GM21381 (cell line): ENCODE results near the gene WDR76.
"Not testable (repeated sequence)": the region's sequence is repeated elsewhere in the genome, so short reads cannot be mapped to it uniquely, and the experiment has no call there.

Experiments
- ATAC-seq: cut with Tn5 transposase; IDR thresholded peaks from one replicate; pipeline ENCODE4 v1.9.1; 2021; ENCODE audit warnings: mild to moderate bottlenecking, moderate library complexity; ENCODE audit not compliant: unreplicated experiment

Gene WDR76

DNA sequence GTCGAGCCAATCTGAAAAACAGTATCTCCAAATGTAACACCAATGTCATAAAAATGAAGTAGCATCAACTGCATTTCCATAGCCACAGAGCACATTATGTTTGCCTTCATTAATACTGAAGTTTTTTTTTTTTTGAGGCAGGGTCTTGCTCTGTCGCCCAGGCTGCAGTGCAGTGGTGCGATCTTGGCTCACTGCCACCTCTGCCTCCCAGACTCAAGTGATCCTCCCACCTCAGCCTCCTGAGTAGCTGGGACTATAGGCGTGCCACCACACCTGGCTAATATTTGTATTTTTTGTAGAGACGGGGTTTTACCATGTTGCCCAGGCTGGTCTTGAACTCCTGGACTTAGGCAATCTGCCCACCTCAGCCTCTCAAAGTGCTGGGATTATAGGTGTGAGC is 11.7 kb upstream of the WDR76 start:
- not testable (repeated sequence) for ATAC-seq

DNA sequence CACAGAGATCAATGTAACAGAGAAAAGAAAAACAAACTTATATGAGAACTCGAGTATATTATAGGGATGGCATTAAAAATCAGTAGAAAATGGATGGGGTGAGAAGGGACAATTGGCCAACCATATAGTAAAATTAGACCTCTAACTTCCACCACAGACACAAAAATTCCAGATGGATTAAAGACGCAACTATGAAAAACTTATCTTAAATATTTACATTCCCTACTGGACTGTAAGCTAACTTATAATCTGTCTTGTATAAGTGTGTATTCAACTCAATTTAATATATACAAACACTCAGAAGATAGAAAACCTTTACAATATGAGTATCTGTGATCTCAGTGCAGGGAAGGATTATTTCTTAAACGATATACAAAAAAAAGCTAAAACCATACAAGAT is 5.3 kb upstream of the WDR76 start:
- ATAC-seq = no peak

DNA sequence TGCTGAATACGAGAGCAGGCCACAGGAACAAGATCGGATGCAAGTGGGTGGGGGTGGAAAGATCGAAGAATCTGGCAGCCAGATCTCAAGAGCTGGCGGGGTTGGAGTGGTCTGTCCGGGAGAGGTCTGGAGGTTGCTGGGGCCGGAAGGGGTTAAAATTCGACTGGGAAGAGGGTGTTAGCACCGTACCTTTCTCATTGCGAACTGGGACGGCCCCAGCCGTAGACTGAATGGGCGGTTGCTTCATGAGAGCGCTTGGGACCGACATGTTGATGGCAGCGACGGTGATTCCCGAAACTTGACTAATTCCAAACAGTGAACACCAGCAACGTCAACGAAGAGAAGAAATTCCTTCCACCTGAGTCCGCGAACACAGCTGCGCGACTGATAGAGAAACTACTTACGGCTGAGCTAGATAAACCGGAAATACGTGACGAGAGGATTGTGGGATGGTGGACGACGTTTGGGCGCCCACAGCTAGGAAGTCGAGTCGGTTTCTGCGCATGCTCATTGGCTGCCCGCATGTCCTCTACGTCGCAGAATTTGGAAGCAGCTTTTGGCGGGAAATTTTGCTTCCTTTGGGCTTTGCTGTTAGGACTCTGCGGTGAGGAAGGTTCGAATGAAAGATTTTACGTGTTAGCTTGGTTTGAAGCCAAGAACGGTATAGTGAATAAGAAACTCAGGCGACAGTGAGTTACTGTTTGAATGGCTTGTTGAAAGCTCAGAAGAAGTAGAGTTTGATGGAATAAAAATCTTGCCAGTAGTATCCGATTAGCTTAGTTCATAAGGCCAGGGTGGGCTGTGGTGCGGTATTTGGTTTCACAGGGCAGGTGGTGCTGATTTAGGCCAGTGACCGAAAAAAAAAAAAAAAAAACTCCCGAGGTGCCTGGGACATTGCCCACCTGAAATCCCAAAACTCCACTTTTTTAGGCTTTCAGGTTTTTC is 2.2 kb upstream of the WDR76 start, which contains the start of gene MFAP1:
Gene MFAP1 (minus strand): TSS at position 389 of the 945 bp plus-strand sequence. CDS start 121 bp downstream, at position 268.
- ATAC-seq = peak; percentile 71

DNA sequence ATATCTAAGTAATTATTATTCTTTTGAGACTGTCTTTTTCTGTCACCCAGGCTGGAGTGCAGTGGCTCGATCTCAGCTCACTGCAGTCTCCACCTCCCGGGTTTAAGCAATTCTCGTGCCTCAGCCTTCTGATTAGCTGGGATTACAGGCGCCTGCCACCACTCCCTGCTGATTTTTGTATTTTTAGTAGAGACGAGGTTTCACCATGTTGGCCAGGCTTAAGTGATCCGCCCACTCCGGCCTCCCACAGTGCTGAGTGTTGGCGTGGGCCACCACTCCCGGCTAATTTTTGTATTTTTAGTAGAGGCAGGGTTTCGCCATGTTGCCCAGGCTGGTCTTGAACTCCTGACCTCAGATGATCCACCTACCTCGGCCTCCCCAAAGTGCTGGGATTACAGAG is 1.5 kb upstream of the WDR76 start:
- ATAC-seq = not testable (repeated sequence)

DNA sequence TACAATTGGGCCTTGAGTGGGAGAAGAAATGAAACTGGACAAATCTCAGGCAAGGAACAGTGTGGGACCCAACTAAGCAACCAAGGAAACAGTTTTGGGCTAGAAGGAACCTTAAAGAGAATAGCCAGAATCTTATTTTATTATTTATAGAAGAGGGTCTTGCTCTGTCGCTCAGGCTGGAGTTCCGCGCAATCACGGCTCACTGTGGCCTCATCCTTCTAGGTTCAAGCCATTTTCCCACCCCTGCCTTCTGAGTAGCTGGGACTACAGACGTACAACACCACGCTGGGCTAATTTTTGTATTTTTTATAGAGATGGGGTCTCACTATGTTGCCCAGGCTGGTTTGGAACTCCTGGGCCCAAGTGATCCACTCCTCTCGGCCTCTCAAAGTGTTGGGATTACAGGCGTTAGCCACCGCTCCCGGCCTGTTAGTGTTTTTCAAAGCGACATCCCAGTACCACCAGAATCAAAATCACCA is 734 bp upstream of the WDR76 start:
- ATAC-seq = no peak

DNA sequence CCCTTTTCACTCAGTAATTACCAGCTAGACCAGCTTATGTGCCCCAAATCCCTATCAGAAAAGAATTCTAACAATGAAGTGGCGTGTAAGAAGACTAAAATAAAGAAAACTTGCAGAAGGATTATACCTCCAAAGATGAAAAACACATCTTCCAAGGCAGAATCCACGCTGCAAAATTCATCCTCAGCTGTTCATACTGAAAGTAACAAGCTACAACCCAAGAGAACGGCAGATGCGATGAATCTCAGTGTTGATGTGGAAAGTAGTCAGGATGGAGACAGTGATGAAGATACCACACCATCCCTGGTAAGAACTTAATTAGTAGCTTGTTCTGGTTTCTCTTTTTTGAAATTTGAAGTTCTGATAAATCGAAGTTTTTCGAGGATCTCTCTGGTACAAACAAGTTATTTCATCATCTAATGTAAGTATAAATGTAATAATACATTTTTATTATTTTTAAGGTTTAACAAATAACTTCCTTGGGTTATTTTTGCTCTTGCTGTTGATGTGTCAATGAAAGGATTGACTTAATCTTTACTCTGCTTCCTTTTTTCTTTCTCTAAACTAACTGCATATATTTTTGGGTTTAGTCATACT is 1.4 kb downstream of the WDR76 start:
- no peak for ATAC-seq

DNA sequence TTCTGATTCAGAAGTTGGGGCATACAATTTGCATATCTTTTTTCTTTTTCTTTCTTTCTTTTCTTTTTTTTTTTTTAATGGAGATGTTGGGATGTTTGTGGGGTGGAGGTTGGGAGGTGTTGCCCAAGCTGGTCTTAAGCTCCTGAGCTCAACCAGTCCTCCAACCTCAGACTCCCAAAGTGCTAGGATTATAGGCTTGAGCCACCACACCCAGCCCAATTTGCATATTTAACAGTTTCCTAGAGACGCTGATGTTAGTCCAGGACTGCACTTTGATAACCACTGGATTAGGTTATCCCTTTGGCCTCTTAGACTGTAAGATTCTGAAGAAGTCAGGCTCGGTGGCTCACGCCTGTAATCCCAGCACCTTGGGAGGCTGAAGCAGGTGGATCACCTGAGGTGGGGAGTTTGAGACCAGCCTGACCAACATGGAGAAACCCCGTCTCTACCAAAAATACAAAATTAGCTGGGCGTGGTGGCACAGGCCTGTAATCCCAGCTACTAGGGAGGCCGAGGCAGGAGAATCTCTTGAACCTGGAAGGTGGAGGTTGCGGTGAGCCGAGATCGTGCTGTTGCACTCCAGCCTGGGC is 3.2 kb downstream of the WDR76 start:
- not testable (repeated sequence) for ATAC-seq

DNA sequence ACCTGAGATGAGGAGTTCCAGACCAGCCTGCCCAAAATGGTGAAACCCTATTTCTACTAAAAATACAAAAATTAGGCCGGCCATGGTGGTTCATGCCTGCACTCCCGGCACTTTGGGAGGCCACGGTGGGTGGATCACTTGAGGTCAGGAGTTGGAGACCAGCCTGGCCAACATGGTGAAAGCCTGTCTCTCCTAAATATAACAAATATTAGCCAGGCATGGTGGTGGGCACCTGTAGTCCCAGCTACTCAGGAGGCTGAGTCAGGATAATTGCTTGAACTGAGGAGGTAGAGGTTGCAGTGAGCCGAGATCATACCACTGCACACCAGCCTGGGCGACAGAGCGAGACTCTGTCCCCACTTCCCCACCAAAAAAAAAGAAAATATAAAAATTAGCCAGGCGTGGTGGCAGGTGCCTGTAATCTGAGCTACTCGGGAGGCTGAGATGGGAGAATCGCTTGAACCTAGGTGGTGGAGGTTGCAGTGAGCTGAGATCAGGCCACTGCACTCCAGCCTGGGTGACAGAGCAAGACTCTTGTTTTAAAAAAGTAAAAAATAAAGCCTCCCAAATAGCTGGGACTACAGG is 4.0 kb downstream of the WDR76 start:
- not testable (repeated sequence) for ATAC-seq

DNA sequence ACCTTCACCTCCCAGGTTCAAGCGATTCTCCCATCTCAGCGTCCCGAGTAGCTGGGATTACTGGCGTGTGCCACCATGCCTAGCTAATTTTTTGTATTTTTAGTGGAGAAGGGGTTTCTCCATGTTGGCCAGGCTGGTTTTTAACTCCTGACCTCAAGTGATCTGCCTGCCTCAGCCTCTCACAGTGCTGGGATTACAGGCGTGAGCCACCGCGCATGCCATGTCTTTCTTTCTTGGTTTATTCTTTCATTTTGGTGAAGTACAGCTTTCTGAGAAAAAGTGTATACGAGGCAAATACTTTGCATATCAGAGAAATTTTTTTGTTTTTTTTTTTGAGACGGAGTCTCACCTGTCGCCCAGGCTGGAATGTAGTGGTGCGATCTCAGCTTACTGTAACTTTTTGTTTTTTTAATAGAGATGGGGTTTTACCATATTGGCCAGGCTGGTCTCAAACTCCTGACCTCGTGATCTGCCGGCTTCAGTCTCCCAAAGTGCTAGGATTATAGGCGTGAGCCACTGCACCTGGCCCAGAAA is 4.8 kb downstream of the WDR76 start:
- ATAC-seq = not testable (repeated sequence)

DNA sequence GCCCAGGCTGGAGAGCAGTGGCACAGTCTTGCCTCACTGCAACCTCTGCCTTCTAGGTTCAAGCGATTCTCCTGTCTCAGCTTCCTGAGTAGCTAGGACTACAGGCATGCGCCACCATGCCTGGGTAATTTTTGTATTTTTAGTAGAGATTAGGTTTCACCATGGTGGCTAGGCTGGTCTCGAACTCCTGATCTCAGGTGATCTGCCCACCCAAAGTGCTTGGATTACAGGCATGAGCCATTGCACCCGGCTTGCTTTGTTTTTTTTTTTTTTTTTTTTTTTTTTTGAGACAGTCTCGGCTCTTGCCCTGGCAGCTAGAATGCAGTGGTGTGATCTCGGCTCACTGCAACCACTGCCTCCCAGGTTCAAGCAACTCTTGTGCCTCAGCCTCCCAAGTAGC is 5.7 kb downstream of the WDR76 start:
- not testable (repeated sequence) for ATAC-seq

DNA sequence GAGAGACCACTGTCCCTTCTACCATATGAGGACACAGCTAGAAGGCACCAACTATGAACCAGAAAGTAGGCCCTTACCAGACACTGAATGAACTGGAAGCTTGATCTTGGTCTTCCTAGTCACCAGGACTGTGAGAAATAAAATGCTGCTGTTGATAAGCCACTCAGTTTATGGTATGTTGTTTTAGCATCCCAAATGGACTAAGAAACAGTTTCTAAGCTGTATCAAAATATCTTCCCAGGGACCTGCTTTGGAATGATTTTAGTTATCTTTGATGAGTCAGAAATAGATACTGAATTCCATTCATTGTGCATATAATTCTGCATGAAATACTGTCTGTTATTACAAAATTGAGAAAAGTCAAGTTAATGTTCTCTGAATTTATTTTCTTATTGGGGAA is 18.6 kb downstream of the WDR76 start:
- ATAC-seq = no peak

DNA sequence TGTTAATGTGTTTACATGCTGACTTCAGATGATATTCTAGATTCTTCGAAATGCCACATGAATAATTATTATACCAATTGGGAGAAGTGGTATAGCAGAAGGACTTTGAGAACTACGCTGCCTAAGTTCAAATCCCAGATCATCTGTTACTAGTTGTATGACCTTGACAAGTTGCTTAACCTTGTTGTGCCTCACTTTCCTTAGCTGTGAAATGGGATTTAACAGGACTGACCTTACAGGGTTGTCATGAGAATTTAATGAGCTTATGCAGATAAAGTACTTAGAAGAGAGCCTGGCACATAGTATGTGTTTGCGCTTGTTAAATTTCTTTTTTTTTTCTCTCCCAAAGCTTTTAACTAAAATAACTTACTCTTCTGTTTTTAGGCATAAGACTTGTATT is 24.4 kb downstream of the WDR76 start:
- ATAC-seq = no peak

DNA sequence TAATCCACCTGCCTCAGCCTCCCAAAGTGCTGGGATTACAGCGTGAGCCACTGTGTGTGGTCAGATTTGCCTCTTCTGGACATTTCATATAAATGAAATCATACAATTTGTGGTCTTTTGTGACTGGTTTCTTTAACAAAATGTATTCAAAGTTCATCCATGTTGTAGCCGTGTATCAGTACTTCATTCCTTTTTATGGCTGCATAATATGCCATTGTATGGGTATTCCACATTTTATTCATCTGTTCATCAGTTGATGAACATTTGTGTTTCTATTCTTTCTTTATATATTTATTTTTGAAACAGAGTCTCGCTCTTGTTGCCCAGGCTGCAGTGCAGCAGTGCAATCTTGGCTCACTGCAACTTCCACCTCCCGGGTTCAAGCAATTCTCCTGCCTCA is 25.8 kb downstream of the WDR76 start:
- ATAC-seq = no peak

DNA sequence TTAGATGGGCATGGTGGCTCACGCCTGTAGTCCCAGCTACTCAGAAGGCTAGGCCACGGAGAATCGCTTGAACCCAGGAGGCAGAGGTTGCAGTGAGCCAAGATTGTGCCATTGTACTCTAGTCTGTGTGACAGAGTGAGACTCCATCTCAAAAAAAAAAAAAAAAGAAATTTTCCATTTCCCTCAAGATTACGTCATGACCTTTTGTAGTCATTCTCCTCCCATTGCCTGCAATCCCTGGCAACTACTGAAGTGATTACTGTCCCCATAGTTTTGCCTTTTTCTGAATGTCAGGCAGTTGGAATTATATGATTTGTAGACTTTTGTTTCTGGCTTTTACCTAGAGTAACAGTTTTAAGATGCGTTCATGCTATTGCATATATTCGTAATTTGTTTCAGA is 28.0 kb downstream of the WDR76 start:
- ATAC-seq = no peak

DNA sequence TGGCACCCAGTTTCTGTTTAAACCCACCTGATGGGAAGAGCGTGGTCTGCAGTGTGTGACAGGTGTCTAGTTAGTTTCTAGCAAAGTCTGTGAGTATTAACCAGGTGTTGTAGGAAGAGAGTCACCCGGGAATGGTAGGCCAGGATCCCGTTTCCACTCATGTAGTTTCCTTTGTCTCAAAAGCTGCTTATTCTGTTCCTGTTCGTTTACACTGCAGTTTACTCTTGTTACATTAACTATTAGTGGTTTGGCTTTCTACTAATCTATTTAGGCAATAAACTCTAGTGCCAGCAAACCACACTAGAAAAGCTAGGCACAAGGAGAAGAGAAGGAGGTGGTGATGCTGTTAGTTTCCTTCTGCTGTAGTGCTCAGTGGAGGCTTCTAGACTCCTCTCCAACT is 32.7 kb downstream of the WDR76 start:
- ATAC-seq = no peak

DNA sequence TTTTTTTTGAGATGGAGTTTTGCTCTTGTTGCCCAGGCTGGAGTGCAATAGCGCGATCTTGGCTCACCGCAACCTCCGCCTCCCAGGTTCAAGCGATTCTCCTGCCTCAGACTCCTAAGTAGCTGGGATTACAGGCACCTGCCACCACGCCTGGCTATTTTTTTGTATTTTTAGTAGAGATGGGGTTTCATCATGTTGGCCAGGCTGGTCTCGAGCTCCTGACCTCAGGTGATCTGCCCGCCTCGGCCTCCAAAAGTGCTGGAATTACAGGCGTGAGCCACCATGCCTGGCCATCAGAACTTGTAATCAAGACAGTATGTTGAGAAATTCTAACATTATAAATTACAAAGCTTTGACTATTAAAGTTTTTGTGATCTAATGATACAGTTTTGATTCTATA is 39.8 kb downstream of the WDR76 start:
- ATAC-seq = not testable (repeated sequence)

DNA sequence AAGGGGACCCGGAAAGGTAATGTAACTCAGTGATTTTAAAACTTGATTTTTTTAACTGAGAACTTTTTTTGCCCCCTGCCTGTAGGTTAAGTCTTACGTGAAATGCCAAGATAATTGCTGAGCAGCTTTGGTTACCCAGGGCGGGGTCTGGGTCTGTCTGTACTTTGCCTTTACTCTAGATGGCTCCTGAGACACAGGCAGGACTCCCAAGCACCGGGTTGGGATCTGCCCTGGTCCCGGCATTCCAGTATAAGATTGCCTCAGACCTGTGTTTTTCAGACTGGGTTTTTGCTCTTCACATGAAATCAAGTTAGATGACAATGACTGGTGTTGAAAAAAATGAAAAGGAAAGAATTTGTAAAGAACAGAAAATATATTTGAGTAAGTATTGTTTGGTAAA is 40.3 kb downstream of the WDR76 start:
- no peak for ATAC-seq

DNA sequence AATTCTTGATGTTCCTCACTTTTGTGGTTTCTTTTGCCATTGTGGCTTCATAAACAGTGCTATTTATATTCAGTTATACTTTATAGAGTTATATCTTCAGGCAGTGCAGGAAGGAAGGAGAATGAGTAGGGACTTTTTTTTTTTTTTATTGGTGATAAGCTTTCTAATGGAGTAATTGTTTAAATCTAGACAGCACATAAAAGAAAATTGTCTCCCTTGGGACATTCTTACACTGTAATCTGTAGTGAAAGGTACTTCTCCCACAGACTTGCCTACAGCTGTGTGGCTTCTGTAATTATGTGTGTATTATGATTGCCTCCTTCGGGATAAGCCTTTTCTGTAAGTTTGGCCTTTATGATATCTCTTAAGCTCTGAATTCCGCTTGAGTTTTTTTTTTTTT is 41.6 kb downstream of the WDR76 start:
- no peak for ATAC-seq

DNA sequence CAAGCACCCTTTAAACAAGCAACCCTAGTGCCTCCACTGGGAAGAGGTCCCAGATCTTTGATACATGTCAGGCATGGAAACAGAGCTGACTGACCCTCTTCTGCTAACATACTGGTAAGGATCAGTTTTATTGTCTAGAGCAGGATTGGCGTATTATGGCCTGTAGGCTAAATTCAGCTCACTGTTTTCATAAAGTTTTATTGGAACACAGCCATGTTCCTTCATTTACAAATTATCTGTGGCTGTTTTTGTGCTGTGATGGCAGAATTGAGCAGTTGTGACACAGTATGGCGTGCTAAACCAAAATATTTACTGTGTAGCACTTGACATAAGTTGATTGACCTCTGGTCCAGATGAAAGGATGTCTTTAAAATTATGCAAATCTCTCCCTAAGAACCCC is 45.0 kb downstream of the WDR76 start:
- no peak for ATAC-seq

DNA sequence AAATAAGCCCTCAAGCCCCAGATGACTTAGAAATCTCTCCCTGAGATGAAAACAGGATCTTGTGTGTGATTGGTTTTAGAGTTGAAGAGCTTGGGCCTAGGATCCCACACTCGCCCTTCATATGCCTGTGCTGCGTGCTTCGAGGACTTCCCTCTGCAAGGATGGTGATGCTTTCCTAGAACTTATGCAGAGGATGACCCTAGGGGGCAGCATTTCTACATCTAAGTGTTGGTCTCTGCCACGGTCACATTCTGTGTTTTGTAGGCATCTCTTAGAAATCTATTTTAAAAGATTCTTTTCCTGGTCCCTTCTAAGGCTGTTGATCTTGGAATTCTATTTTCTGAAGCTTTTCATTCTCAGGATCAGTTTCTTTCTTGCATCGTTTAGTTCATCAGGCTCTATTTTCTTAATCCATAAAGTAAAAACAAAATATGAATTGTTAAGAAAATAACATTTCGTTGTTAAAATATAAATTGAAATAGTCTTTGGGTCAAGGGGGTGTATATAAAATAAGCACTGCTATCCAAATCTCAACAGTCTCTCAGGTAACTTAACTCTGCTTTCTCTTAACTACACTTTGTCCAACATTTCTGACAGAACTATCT is 45.7 kb downstream of the WDR76 start:
- ATAC-seq = no peak

DNA sequence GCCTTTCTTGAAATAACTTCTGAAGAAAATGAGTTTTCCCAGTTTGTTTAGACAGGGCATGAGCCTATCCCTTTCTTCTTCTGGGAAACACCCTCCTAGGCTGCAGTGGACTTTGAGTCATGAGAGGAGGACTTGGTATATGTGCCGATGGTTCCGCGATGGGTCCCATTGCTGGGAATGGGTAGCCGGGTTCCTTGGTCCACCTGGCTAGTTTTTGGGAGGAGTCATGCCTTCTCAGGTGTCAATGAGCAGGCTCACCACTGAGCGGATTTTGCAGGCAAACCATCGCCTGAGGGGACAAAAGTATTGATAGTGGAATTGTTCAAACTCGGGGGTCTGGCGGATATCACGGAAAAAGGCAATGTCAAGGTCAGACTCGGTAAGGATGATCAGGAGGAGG is 46.8 kb downstream of the WDR76 start:
- ATAC-seq = no peak
